Endothelial cell of umbilical vein (primary cell): ENCODE data around the gene TCP10L.
"Not testable (repeated sequence)": the region's sequence is repeated elsewhere in the genome, so short reads cannot be mapped to it uniquely, and the experiment has no call there.

Experiments used
- CTCF ChIP-seq, 2 donors: IDR thresholded peaks; 1 replicate in 1 of 2; 2 replicates in 1 of 2; pipeline ENCODE4 v1.5.1; 2011; ENCODE audit warnings: low read length in 2 of 2, mild to moderate bottlenecking in 2 of 2, moderate library complexity in 2 of 2, control low read depth in 1 of 2, inconsistent platforms in 1 of 2, low read depth in 1 of 2; ENCODE audit not compliant: insufficient read depth in 1 of 2; ENCODE audit errors: extremely low read depth in 1 of 2
- JUN ChIP-seq: IDR thresholded peaks from 2 replicates; pipeline ENCODE4 v1.6.1; 2011; ENCODE audit warnings: borderline replicate concordance, low read depth; ENCODE audit not compliant: insufficient read length, insufficient read depth
- MYC ChIP-seq: IDR thresholded peaks from one replicate; pipeline ENCODE4 v1.6.1; 2011; ENCODE audit warnings: mild to moderate bottlenecking, low read depth, low read length
- POLR2AphosphoS5 ChIP-seq: IDR thresholded peaks from 2 replicates; pipeline ENCODE4 v1.6.1; 2012; ENCODE audit warnings: low read depth, mild to moderate bottlenecking, control low read depth, low read length, moderate library complexity; ENCODE audit not compliant: insufficient read depth

DNA sequence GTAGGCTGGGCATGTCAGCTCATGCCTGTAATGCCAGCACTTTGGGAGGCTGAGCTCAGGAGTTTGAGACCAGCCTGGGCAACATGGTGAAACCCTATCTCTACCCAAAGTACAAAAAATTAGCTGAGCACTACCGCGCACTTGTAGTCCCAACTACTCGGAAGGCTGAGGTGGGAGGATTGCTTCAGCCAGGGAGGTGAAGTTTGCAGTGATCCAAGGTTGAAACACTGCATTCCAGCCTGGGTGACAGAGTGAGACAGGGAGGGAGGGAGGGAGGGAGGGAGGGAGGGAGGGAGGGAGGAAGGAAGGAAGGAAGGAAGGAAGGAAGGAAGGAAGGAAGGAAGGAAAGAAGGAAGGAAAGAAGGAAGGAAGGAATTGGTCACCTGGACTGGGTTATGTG lies 53.8 kb downstream of the TCP10L start:
- TF ChIP-seq CTCF (IDR thresholded peaks at IDR 0.05; ENCODE audit: extremely low read depth in 1 of 2, insufficient read depth in 1 of 2, low read depth in 1 of 2, low read length in 2 of 2); POLR2AphosphoS5; MYC; JUN: not testable (repeated sequence)
